HG03571 (cell line): ENCODE data around the gene GRAP.

Experiments used
- ATAC-seq: cut with Tn5 transposase; IDR thresholded peaks from one replicate; pipeline ENCODE4 v1.9.1; 2021; ENCODE audit not compliant: unreplicated experiment

GRAP gene

GRCh38 chr17:19019041-19019941, 27.5 kb downstream of the GRAP start:
- ATAC-seq = no peak

GRCh38 chr17:19018600-19018950, 28.2 kb downstream of the GRAP start:
- no peak for ATAC-seq

- ATAC-seq = no peak
Measured at GRCh38 chr17:19017804-19018599, 28.8 kb downstream of the GRAP start.

DNA sequence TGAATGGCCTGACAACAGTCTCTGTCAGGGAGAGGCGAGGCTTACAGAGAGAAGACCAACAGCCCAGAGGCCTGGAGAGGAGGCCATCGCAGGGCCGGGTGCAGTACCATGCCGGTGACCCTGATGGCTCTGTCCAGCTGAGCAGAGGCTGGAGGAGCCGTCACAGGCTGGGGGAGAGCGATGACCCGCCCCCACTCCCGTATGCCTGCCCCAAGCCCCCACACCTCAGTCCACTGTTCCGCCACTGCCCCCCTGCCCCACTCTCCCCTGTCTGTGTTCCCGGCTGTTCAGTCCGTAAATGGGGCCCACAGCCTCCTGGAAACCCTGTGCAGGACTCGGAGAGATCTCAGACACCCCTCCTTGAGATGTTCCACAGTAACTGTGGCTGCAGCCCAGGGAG, 29.4 kb downstream of the GRAP start:
- ATAC-seq = no peak

GRCh38 chr17:19016881-19017280, 29.9 kb downstream of the GRAP start:
- no peak for ATAC-seq

DNA sequence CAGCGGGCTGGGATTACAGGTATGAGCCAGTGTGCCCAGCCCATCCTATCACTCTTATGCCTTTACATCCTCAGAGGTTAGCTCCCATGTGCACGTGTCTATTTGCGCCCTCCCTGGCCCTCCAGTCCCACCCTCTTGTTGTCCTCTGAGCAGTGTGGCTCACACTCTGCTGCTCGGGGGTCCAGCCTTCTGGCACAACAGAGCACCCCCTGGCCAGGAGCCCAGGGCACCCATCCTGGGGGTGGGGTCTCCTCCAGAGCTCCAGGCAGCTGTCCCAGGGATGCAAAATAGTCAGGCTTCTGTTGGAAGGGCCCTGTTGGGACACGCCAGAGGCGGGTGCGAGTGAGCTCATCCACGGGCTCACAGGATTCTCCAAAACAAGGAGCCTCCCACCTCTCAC, 30.5 kb downstream of the GRAP start:
- ATAC-seq = no peak

- no peak for ATAC-seq
Measured at GRCh38 chr17:19015428-19015827, 31.3 kb downstream of the GRAP start.

DNA sequence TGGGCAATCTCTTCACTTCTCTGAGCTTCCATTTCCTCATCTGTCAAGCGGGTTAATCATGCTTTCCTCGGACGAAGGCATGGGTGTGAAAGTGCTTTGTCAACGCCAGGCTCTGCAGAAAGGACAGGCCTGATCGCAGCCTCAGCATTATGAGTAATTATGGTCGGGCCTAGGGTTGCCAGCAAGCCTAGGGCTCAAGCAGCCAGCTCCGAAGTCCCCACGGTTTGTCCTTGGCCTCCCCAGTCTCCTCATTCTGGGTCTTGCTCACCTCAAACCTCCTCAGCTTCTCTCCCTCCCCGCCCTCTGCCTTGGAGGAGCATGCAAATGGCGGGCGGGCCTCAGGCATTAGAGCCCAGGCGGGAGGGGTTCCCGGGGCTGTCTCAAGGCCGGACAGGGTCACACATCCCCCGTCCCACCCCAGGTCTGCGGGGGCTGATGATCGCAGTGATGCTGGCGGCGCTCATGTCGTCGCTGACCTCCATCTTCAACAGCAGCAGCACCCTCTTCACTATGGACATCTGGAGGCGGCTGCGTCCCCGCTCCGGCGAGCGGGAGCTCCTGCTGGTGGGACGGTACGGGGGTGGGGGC, 32.0 kb downstream of the GRAP start:
- ATAC-seq = no peak

- ATAC-seq = no peak
Measured at GRCh38 chr17:19013806-19014627, 32.7 kb downstream of the GRAP start.

DNA sequence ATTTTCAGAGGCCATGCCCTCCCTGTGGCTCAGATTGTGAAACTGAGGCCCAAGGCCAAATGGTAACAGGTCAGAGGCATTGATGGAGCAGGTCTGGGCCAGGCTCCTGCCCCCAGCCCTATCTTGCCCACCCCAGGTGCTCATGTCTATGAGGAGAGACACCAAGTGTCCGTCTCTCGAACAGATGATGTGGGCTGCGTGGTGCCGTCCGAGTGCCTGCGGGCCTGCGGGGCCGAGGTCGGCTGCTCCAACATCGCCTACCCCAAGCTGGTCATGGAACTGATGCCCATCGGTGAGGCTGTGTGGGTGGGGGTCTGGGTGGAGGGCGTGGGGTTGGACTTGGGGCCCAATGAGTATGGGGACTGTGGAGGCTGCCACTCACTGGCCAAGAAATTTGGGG, 33.5 kb downstream of the GRAP start:
- ATAC-seq = no peak

DNA sequence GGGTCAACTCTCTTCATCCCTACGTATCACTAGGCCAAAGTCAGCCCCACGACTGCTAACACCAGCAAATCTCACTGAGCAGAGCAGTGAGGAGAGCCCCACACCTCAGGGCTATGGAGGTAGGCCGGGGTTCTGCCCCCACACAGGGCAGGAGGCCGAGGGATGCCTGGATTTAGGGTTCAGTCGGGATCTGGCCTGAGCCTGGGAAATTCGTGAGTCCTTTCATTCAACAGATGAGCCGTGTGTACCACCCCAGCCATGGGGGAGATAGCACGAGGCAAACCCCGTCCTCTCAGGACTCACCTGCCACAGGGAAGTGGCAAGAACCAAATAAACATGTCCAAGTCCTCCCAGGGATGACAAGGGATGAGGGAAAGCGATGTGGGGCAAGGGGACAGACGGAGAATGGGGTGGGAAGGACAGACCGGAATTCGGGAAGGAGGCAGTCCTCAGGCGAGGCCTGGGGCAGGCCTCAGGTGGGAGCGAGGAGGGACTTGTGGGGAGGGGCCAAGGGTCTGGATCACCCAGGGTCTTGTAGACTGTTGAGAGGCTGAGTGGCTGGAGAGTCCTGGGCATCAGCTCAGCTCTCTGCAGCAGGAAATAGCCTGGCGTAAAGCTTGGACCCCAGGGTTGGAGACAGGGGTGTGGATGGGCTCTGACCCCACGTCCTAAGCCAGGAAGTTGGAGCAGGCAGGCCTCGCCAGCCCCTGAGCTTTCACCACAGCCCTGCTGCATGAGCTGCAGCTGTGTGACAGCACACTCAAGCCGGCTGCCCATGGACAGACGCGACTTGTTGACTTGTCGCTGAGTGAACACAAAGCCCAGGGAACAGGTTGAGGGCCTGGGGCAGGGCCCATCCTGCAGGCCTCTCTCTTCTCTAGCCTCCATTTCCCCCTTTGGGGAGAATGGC, 34.3 kb downstream of the GRAP start:
- ATAC-seq = no peak

- ATAC-seq = no peak
Measured at GRCh38 chr17:19011581-19011980, 35.2 kb downstream of the GRAP start.

- no peak for ATAC-seq
Measured at GRCh38 chr17:19010729-19011505, 35.8 kb downstream of the GRAP start.

DNA sequence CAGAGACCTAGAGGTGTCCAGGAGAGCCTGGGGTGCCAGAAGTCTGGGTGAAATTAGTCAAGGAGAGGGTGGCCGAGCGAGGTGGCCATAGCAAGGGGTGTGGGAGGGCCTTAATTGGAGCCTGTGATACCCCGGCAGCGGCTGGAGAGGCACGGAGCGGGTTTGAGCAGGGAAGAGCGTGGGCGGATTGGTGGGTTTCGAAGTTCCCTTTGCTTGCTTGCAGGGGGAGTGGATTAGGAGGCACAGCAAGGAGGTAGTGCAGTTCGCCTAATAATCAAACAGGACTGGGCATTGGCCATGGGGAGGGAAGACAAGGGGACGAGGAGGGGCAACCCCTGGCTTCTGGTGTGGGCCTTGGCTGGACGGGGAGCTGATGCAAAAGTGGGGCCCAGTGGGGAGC, 36.8 kb downstream of the GRAP start:
- no peak for ATAC-seq

GRCh38 chr17:19006698-19007097, 40.1 kb downstream of the GRAP start:
- ATAC-seq = no peak

DNA sequence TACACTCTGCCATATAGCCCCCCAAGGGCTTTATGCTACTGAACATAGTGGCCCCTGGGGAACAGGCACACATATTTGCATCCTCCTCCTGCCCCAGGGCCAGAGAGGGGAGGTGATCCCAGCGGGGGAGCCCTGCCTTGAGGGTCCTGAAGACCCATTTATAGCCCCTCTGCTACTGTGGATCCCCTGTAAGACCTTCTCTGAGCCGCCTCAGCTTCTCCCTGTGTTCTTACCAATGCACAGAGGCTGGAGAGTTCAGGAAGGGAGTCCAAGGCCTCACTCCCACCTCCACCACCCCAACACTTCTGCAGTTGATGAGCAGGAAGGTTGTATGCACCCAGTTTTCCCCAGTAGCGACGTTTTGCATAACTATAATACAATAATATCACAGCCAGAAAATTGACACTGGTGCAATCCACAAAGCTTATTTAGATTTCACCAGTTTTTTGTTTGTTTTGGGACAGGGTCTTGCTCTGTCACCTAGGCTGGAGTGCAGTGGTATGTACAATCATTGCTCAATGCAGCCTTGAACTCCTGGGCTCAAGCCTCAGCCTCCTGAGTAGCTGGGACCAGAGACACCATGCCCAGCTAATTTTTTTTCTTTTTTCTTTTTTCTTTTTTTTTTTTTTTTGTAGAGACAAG, 40.8 kb downstream of the GRAP start:
- no peak for ATAC-seq

DNA sequence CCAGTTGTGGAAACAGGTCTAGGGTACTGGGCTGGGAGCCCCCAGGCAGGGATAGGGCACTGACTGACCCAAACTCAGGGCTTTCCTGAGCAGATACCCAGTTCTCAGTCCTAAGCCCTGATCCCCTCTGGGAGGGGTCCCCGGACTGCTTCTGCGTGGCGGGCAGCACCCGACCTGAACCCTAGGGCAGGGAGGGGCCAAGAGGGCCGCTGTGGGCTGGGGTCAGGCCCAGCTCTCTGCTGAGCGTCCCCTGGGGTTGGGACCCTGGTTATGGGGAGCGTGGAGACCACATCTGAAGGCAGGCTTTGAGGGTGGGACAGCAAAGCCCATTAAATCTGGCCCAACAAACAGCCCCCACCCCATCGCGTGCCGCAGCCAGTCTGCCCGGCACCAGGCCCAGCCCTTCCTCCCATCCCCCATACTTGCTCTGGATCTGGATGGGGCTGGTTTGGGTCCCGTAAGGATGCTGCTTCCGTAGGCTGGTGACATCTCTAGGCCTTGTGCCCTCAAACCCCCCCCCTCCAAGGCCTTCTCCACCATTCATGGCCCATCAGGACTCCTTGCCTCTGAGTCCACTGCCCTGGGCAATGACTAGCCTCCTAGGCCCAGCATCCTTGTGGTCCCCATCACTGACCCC, 41.5 kb downstream of the GRAP start:
- no peak for ATAC-seq

DNA sequence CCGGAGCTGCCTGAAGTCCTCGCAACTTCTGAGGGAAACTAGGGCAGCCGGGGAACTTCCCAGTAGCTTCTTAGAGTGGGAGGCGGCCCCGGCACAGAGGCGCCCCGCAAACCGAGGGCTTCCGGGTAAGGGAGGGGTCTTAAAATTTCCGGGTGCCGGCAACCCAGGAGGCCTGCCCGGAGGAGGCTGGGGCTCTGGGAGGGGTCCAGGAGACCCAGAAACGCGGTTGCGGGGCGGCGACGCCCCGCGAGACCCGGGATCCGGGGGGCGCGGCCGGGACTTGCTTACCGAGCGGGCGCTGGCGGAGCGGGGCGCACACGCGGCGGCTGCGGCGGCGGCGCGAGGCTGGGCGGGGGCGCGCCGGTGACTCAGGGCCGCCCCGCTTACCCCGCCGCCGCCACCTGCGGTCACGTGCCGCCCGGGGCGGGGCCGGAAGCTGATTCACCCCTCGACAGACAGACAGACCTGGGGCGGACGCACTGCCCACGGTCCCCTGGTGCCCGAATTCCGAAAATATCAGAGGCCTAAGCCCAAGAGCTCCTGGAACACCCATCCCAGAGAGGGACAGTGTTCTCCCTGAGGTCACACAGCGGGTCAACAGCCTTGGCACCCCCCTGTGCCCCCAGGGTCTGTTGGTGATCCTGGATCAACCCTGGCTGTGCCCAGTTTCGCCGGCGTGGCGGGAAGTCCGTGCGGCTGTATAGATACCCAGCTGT, 42.2 kb downstream of the GRAP start, which contains the start of gene FAM83G:
Gene FAM83G, minus strand, starts transcription at position 344 of the 716 bp plus-strand sequence. CDS start 723 bp downstream, outside the sequence.
- ATAC-seq = no peak
